Brain microvascular endothelial cell (primary cell): ENCODE measurements around the gene SIN3A.
"Not testable (repeated sequence)": the region's sequence is repeated elsewhere in the genome, so short reads cannot be mapped to it uniquely, and the experiment has no call there.

ENCODE experiments used
- DNase-seq: peaks from one replicate; pipeline ENCODE4 v3.0.0-alpha.2; 2020
- H3K27ac ChIP-seq: fragments of 250-450 bp; sonication (Bioruptor Pico); 2 replicates; pipeline ENCODE4 v1.5.1; 2020; ENCODE audit warnings: mild to moderate bottlenecking, moderate library complexity
- H3K27me3 ChIP-seq: fragments of 250-450 bp; sonication (Bioruptor Pico); replicated peaks from 2 replicates; pipeline ENCODE4 v1.5.1; 2020; ENCODE audit warnings: mild to moderate bottlenecking
- H3K36me3 ChIP-seq: fragments of 250-450 bp; sonication (Bioruptor Pico); replicated peaks from 2 replicates; pipeline ENCODE4 v1.5.1; 2020; ENCODE audit warnings: mild to moderate bottlenecking
- H3K4me3 ChIP-seq: 2 replicates; pipeline ENCODE4 v1.5.1; 2011; ENCODE audit warnings: low read depth, mild to moderate bottlenecking, control low read depth, low read length, moderate library complexity
- in situ Hi-C: cut with HindIII; loops from 2 replicates; pipeline ENCODE4 v1.10.0; 2017; ENCODE audit warnings: low sequenced_read_pairs, low pct_ligation_motif_present
- TF ChIP-seq, protein P1 (sequence below): IDR thresholded peaks from 2 replicates; pipeline ENCODE4 v1.5.1; 2011; ENCODE audit warnings: low read depth, mild to moderate bottlenecking, moderate library complexity, low read length, control low read depth, inconsistent platforms; ENCODE audit errors: missing control alignments

Gene SIN3A

DNA sequence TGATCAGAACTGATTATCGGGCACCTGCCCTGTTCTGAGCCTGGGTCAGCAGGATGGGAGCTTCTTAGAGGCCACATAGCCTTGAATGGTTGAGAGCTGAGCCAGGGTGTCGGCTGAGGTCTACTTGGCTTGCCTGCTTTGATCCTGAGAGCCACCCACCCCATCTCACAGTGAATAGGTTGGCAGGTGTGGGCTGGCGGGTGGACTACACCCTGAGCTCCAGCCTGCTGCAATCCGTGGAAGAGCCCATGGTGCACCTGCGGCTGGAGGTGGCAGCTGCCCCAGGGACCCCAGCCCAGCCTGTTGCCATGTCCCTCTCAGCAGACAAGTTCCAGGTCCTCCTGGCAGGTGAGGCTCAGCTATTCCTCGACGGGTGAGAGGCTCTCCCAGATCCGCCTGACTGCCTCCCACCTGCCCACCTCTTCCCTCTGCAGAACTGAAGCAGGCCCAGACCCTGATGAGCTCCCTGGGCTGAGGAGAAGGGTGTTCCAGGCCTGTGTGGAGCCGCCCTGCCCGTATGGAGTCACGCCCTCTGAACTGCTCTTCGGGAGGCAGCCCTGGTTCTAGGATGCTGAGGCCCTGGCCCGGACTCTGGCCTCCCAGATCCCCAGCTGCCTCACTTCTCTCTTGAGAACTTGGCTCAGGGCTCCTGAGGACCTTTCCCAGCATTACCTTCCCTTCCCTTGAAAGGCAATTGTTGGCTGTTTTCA is 111.8 kb downstream of the SIN3A start:
- Histone ChIP-seq H3K27me3 (no peaks in the 10 kb centered on the region), H3K36me3 (peaks cover 2% of the 10 kb centered on the region), H3K27ac (no peak overlapping the region), H3K4me3 (no peak overlapping the region)
- DNase-seq = no peak
- in situ Hi-C loops = no loop called here
- TF ChIP-seq, protein P1, sequence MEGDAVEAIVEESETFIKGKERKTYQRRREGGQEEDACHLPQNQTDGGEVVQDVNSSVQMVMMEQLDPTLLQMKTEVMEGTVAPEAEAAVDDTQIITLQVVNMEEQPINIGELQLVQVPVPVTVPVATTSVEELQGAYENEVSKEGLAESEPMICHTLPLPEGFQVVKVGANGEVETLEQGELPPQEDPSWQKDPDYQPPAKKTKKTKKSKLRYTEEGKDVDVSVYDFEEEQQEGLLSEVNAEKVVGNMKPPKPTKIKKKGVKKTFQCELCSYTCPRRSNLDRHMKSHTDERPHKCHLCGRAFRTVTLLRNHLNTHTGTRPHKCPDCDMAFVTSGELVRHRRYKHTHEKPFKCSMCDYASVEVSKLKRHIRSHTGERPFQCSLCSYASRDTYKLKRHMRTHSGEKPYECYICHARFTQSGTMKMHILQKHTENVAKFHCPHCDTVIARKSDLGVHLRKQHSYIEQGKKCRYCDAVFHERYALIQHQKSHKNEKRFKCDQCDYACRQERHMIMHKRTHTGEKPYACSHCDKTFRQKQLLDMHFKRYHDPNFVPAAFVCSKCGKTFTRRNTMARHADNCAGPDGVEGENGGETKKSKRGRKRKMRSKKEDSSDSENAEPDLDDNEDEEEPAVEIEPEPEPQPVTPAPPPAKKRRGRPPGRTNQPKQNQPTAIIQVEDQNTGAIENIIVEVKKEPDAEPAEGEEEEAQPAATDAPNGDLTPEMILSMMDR = no peak

- no peak overlapping the region for H3K27ac ChIP-seq
- no peak for DNase-seq
- TF ChIP-seq, protein P1 = no peak
- in situ Hi-C loops = no loop called here
- H3K4me3 ChIP-seq = no peak overlapping the region
- H3K27me3 ChIP-seq = no peaks in the 10 kb centered on the region
- peaks cover 2% of the 10 kb centered on the region for H3K36me3 ChIP-seq
These were observed 112.7 kb downstream of the SIN3A start for GRCh38 chr15:75338661-75339240.

DNA sequence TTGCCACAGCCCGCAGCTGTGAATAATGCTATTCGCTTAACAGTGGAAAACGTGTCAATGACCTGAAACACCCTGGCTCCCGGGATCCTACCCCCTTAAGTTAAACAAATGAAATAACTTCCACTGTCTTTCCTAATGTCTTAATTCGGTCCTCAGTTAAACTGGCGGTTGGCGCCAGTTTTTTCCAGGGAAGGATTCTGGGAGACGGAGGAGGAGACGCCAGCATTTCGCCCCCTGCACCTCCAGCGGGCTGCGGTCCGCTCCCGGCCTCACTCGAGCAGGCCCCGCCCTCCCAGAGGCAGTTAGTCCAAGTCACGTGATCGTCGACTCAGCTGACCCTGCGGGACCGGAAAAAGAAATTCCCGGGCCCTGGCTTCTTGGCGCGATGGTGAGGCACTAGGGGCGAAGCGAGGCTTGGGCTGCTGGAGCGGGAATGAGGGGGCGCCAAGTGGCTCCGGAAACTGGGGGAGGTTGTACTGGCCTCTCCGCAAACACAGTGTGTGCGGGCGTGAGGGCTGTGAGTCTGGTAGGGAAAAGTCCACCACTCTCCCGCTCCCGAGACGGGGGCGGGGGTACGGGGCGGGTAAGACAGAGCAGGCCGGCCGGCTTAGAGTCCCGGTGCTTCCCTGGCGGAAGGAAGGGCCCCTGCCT is 115.7 kb downstream of the SIN3A start, which contains the start of gene COMMD4:
Gene COMMD4, plus strand, starts transcription at position 359 of the 651 bp plus-strand sequence. Its CDS starts 27 bp downstream, at position 386.
- DNase-seq = peak; percentile 93
- Histone ChIP-seq H3K27ac (peak within 1 kb of the TSS; percentile 49), H3K36me3 (peaks cover 2% of the 10 kb centered on the region), H3K27me3 (no peaks in the 10 kb centered on the region), H3K4me3 (peak within 1 kb of the TSS; percentile 74)
- in situ Hi-C loops = no loop called here
- TF ChIP-seq, protein P1 = no peak

DNA sequence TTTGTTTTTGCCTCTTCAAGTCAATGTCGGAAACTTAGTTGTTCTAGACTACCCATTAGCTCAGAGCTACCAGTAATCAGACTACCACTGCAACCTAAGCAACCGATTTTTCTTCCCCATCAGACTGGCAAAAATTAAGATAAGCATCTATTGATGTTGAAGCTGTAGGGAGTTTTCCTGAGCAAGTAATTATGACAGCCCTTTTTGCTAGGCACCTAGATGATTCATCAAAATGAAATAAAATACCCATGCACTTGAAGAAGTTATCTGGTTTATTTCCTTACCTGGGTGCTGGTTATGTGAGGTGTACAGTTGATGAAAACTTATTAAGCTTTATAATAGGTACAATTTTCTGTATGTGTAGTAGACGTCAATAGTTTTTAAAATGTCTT is 116.2 kb downstream of the SIN3A start:
- Histone ChIP-seq H3K27me3 (no peaks in the 10 kb centered on the region), H3K36me3 (peaks cover 1% of the 10 kb centered on the region), H3K27ac (peak overlapping the region; percentile 49), H3K4me3 (peak overlapping the region; percentile 74)
- DNase-seq = no peak
- in situ Hi-C loops = no loop called here
- TF ChIP-seq, protein P1 = no peak

DNA sequence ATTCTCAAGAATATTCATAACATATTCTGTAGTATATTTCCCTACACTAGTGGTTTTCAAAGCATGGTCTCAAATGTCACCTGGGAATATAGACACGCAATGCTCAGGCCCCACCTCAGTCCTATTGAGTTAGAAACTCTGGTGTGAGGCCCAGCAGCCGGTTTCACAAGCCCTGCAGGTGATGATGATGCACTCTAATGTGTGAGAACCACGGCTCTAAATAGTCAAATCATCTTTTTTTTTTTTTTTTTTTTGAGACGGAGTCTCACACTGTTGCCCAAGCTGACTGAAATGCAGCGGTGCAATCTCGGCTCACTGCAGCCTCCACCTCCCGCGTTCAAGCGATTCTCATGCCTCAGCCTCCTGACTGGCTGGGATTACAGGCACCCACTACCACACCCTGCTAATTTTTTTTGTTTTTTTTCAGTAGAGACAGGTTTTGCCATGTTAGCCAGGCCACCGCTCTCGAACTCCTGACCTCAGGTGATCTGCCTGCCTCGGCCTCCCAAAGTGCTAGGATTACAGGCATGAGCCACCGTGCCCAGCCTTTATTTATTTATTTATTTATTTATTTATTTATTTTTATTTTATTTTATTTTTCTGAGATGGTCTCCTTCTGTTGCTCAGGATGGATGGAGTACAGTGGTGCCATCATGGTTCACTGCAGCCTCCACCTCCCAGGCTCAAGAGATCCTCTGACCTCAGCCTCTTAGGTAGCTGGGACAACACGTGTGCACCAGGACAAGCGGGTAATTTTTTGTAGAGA is 117.7 kb downstream of the SIN3A start:
- H3K4me3 ChIP-seq, H3K27me3 ChIP-seq, DNase-seq, in situ Hi-C loops, H3K36me3 ChIP-seq, H3K27ac ChIP-seq: not testable (repeated sequence)

GRCh38 chr15:75332093-75332492 is 119.4 kb downstream of the SIN3A start:
- H3K27me3 ChIP-seq, in situ Hi-C loops, H3K27ac ChIP-seq, DNase-seq, H3K36me3 ChIP-seq, H3K4me3 ChIP-seq: not testable (repeated sequence)
